Thyroid gland (tissue), 4 donors: ENCODE data around the gene AP3B1.

Source experiments
- POLR2A ChIP-seq, 2 donors: fragments of 450-650 bp; IDR thresholded peaks; one replicate each; pipeline ENCODE4 v1.6.1; 2017; ENCODE audit warnings: antibody characterized with exemption in 2 of 2, mild to moderate bottlenecking in 2 of 2, moderate library complexity in 1 of 2
- TF ChIP-seq, protein P1 (sequence below), 6 experiments: fragments of 200-600 bp in 3 of 6; fragments of 450-650 bp in 3 of 6; sonication (generic) in 3 of 6; IDR thresholded peaks; one replicate each; pipeline ENCODE4 v1.5.1; 2016 to 2019; ENCODE audit warnings: antibody characterized with exemption in 6 of 6, mild to moderate bottlenecking in 2 of 6, inconsistent platforms in 1 of 6, moderate library complexity in 1 of 6

DNA sequence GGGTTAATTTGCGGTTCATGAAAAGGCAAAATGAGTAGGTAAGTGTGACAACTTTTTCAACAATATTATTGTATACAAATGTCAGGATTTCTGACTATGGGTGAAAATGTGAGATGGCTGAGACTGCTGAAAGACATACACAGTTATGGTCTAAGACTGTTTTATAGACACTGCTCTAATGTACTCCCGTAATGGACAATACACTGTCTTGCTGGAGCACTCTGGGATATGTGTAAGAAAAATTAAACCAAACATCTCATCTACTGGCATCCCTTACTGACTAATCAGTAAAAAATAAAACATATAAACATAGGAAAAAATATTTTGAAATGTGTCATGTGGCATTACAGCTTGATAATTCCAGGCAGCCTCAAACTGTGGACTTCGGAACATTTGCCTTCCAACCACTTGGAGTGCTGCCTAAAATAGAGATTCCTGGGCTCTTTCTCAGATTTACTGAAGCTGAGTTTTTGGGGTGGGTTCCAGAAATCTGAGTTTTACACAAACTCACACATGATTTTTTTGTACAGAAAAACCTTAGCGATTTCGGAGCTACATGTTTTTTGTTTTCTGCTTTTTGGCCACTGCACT lies 284.5 kb downstream of the AP3B1 start:
- no peak for TF ChIP-seq POLR2A (IDR thresholded peaks at IDR 0.05)
- TF ChIP-seq, protein P1, sequence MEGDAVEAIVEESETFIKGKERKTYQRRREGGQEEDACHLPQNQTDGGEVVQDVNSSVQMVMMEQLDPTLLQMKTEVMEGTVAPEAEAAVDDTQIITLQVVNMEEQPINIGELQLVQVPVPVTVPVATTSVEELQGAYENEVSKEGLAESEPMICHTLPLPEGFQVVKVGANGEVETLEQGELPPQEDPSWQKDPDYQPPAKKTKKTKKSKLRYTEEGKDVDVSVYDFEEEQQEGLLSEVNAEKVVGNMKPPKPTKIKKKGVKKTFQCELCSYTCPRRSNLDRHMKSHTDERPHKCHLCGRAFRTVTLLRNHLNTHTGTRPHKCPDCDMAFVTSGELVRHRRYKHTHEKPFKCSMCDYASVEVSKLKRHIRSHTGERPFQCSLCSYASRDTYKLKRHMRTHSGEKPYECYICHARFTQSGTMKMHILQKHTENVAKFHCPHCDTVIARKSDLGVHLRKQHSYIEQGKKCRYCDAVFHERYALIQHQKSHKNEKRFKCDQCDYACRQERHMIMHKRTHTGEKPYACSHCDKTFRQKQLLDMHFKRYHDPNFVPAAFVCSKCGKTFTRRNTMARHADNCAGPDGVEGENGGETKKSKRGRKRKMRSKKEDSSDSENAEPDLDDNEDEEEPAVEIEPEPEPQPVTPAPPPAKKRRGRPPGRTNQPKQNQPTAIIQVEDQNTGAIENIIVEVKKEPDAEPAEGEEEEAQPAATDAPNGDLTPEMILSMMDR (IDR thresholded peaks at IDR 0.05): no peak
